ENCODE data around the gene MAPKAP1.

Gene MAPKAP1

GRCh38 chr9:125706651-125707471 lies at the start of gene MAPKAP1:
TSS of gene MAPKAP1 (minus strand) at chr9:125707208. CDS start at chr9:125672574, 34,634 bp downstream.
- DNase-seq = peak; percentile 96 to 98

- DNase-seq = no peak
Observed at GRCh38 chr9:125756518-125756917, 49.5 kb upstream of the MAPKAP1 start.

GRCh38 chr9:125755340-125755739 lies 48.3 kb upstream of the MAPKAP1 start:
- no peak for DNase-seq

- DNase-seq = no peak
Observed at GRCh38 chr9:125754096-125754495, 47.1 kb upstream of the MAPKAP1 start.

GRCh38 chr9:125752070-125752628 lies 45.1 kb upstream of the MAPKAP1 start:
- no peak for DNase-seq

GRCh38 chr9:125750627-125751011 lies 43.6 kb upstream of the MAPKAP1 start:
- no peak for DNase-seq

- DNase-seq = no peak
Observed at GRCh38 chr9:125749951-125750626, 43.1 kb upstream of the MAPKAP1 start.

- no peak for DNase-seq
Observed at GRCh38 chr9:125749287-125749935, 42.4 kb upstream of the MAPKAP1 start.

- no peak for DNase-seq
Observed at GRCh38 chr9:125748446-125749099, 41.6 kb upstream of the MAPKAP1 start.

- peak; percentile 34 to 35 for DNase-seq
Observed at GRCh38 chr9:125747765-125748445, 40.9 kb upstream of the MAPKAP1 start.

GRCh38 chr9:125747053-125747764 lies 40.2 kb upstream of the MAPKAP1 start, which contains the start of gene PBX3:
TSS of gene PBX3 (plus strand) at chr9:125747373.
- peak; percentile 35 to 48 for DNase-seq

GRCh38 chr9:125746774-125747052 lies 39.7 kb upstream of the MAPKAP1 start:
- no peak for DNase-seq

GRCh38 chr9:125746017-125746773 lies 39.2 kb upstream of the MAPKAP1 start:
- DNase-seq = peak; percentile 89 to 92

- no peak for DNase-seq
Observed at GRCh38 chr9:125745682-125746016, 38.6 kb upstream of the MAPKAP1 start.

GRCh38 chr9:125745018-125745417 lies 38.0 kb upstream of the MAPKAP1 start:
- no peak for DNase-seq

GRCh38 chr9:125744616-125745015 lies 37.6 kb upstream of the MAPKAP1 start:
- DNase-seq = no peak

- DNase-seq = no peak
Observed at GRCh38 chr9:125743682-125744428, 36.8 kb upstream of the MAPKAP1 start.

- DNase-seq = no peak
Observed at GRCh38 chr9:125742657-125743056, 35.6 kb upstream of the MAPKAP1 start.

- DNase-seq = no peak
Observed at GRCh38 chr9:125739436-125739835, 32.4 kb upstream of the MAPKAP1 start.

- DNase-seq = no peak
Observed at GRCh38 chr9:125732562-125732961, 25.6 kb upstream of the MAPKAP1 start.
